HG03565 (cell line): ENCODE data around the gene STK32C.

Experiments
- ATAC-seq: cut with Tn5 transposase; IDR thresholded peaks from one replicate; pipeline ENCODE4 v1.9.1; 2021; ENCODE audit warnings: mild to moderate bottlenecking, moderate library complexity; ENCODE audit not compliant: unreplicated experiment

The STK32C gene

DNA sequence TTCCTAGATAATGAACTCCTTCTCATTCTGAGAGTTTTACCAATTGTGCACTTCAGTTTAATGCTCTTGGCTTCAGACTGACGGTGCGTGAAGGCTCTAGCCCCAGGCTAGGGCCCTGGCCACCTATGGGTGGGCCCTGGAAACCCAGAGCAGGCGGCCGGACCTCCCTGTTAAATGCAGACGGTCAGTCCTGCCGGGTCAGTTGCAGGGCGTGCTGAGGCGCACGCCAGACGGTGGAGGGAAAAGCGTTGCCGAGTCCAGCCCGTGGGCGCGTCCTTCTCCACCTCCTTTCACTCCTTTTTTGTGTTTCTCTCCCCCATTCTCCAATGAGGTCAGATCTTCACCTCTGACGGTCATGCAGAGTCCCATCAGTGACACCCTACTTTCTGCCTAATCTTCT, 118.7 kb downstream of the STK32C start:
- ATAC-seq = no peak

- no peak for ATAC-seq
These were observed 119.4 kb downstream of the STK32C start for GRCh38 chr10:132188331-132188730.

GRCh38 chr10:132187430-132188138, 120.2 kb downstream of the STK32C start:
- ATAC-seq = no peak

DNA sequence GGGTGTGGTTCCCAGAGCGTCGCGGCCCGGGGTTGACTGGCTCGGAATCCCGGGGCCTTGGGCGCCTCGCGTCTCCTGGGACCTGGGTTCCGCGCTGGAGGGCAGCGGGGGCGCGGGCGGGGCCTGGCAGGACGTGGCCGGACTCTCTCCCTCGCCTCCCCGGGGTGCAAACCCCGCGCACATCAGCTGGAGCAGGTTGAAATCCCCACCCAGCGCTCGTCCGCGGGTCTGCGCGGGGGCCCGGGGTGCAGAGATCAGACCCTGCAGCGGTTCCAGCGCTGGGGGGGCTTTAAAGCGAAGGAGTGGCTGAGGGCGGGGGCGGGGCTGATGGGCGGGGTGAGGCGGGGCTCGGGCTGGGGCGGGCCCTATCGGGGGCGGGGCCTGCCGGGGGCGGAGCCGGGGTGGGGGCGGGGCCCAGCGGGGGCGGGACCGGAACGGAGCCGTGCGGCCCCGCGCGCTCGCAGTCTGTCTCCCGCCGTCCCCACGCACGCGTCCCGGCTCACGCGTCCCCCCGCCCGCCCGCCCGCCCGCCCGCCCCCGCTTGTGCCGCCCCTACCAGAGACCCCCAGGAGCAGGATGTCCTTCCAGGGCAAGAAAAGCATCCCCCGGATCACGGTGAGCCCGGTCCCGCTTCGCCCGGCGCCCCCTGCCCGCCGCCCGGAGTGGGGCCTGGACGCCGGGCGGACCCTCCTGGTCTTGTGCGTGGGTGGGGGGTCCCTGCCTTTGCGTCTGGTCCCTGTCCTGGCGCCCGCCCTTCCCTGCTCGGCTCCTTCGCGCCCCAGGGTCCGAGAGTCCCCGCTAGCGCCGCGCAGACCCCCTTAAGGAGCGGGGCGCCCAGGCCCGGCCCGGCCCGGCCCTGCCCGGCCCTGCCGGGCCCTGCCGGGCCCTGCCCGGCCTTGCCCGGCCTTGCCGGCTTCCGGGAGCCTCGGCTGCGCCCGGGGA, 121.0 kb downstream of the STK32C start, which contains the start of gene DPYSL4:
DPYSL4 (plus strand) TSS at position 461 of the 942 bp plus-strand sequence; CDS start at position 577, 116 bp downstream.
- no peak for ATAC-seq

GRCh38 chr10:132185601-132186487, 121.9 kb downstream of the STK32C start:
- no peak for ATAC-seq

DNA sequence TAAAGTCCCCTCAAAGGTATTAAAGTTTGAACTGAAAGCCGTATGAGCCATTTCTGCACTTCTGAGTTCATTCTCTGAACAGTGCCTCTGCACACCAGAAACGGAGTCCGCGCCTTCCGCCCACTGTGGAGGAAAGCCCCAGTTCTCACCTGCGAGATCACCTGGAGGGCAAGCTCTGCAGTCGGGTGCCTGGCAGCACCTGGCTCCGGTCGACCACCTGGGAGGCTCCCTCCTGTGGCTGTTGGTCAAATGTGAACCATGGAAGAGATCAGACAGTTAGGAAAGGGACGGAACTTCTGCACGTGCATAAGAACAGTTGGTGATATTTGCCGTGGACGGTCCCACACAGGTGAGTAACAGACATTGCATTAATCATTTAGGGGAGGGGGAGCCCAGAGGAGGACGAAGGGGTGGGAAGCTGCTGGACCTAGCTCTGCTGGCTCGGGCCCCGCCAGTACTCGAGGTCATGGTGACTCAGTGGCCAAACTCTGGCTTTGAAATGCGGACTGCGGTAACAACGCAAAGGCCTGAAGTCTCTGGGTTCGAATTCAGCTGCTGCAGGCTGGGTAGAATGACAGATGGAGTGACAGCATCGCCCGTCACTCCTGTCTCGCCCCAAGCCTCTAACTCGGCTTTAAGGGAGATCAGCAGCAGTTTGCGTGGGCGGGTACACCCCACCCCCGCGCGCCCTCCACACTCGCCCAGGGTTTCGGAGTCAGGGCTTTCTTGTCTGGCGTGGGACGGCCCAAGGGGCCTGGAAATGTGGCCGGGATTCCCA, 122.7 kb downstream of the STK32C start:
- no peak for ATAC-seq

DNA sequence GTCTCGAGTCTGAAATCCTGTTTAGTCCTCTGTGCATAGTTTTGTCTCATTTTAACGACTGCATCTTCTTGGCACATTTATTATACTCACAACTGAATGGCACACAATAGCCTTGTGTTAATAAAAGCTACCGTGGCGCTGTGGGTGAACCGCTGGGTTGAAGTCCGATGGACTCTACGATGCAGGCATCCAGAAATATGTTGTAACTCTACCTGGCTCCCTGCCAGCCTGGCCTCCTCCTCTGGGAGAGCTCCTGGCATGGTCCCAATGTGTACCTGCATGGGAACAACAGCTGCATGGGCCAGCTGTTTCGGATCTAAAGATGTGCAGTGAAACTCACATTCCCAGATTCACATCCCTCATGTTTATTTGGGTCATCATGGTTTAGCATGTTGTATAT, 124.7 kb downstream of the STK32C start:
- no peak for ATAC-seq

GRCh38 chr10:132182591-132182990, 125.2 kb downstream of the STK32C start:
- ATAC-seq = no peak

DNA sequence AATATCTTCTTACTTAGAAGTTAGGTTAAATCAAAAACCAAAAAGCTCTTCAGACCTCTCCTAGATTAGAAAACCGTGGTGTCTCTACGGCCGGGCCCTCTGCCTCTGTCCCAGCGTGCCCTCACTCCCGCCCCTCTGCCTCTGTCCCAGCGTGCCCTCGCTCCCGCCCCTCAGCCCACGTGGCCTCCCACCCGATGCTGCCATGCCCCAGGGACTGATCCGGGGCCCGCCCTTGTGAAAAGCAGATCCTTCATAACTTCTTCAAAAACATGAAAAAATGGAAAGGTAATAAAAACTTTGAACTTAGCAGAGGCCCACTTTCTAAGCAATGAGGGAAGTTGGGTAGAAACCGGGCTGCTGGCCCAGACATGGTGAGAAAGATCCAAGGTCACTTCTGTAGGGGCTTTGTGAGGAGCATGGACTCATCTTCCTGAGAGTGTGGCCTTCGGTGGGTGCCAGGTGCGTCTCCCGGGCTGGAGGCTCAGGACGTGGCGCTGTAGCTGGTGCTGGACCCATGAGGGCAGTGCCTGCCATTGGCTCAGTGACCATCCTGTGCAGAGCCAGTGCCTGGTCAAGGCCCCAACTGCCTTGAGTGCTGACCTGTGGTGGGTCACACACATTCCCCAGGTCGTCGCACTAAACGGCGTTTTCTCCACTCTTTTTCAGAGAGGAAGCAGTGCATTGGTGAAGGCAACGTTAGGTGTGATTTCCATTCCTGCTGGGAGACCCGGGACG, 125.9 kb downstream of the STK32C start:
- no peak for ATAC-seq

DNA sequence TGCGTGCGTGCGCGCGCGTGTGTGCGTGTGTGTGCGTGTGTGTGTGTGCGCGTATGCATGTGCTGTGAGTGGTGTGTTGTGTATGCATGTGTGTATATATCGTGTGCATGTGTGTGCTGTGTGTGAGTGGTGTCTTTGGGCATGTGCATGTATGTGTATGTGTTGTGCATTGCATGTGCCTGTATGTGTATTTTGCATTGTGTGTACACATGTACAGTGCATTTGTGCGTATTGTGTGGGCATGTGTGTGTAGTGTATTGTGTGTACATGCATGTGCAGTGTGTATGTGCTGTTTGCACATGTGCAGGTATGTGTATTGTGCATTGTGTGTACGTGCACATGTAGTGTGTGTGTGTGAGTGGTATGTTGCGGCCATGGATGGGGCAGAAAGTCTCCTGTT, 127.0 kb downstream of the STK32C start:
- no peak for ATAC-seq

DNA sequence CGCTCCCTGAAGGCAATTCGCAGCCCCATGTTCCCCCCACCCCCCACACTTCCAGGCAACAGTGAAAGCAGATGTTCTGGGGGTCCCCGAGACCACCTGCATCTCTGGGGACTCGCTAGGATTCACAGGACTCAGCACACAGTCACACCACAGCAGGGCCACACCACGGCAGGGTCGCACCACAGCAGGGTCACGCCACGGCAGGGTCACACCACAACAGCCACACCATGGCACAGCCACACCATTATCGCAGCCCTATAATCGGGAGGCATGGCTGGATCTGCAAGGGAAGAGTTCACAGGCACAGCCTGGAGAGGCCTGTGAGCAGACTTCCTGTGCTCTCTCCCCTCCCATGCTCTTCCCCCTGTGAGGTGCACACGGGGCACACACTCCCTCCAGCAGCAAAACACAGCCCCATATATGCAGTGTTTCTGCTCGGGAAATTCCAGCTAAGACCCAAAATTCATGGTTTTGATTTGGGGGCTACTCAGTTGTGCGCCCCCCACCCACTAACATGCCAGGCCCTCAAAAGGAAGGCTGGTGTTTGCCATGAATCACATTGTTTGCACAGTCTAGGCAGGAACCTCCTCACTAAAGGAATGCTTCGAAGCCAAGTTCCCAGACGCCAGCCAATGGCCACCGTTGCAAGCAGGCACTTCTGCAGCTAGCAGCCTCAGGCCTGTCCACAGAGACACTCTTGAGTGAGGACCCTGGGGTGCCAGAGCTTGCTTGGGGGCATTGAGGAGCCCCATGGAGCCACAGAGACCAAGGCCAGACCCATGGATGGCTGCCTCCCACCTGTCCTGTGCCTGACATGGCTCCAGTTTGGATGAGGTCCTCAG, 128.0 kb downstream of the STK32C start:
- no peak for ATAC-seq

- ATAC-seq = no peak
These were observed 128.8 kb downstream of the STK32C start for GRCh38 chr10:132178672-132179545.

- no peak for ATAC-seq
These were observed 129.7 kb downstream of the STK32C start for GRCh38 chr10:132178046-132178445.

DNA sequence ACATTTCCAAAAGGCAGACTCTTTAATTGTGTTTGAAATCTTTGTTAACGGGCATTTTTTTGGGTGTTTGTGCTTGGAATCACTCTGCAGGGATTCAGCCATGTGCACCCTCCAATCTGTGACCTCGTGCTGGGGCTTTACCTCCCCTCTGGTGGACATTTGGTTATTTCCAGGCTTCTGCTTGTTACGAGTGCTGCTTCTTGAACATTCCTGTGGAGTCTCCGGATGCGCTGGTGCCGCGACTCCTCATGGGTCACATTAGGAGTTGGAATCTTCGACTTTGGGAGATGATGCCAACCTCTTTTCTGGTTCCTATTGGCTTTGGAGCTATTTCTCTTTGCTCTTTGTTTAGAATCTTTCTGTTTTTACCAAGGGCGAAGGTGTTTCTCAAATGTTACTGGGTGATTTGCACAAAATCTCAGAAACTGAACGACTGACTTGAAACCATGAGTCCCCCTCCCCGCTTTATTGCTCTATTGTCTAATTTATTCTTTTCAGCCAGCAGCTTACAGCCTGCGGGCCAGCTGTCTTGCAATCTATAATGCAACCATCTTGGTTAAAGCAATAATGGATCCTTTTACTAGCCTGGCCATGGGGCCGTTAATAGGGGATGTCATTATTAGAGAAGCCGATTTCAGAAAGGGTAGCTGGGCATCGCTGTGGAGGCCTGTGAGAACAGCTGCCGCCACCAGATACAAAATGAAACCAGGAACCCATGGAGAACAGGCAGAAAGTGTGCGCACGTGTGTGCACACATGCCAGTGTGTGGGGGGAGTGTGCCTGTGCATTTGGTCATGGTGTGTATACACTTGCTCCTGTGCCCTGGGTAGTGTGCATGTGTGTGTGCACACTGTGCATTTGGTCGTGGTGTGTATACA, 130.9 kb downstream of the STK32C start:
- ATAC-seq = no peak

DNA sequence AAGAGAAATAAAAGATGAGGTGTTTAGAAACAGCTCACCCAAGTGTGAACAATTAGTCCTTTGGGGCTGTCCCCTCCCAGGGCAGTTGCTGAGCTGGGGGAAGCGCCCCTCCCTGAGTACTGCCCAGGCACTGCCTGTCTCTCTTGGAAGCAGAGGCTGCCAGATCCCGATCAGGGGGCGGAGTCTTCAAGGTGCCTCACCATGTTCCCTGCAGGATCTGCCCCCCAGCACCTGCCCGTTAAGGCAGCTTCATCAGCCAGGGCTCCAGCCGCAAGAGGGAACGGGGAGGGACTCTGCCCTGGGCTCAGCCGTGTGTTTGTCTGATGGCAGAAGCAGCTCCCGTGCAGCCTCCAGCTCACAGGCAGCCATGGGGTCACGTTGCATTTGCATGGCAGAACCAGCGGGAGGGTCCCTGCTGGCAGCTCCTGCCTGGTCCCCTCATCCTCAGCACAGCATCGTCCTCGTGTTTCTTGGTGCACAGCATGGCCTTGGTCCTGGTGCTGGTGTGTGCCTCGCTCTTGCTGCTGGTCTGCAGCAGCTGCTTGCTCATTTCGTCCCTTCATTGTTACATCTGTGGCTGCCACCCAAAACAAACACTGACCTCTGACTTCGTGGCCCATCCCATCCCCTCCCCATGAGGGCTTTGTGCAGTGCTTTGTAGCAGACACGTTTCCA, 131.7 kb downstream of the STK32C start:
- no peak for ATAC-seq

DNA sequence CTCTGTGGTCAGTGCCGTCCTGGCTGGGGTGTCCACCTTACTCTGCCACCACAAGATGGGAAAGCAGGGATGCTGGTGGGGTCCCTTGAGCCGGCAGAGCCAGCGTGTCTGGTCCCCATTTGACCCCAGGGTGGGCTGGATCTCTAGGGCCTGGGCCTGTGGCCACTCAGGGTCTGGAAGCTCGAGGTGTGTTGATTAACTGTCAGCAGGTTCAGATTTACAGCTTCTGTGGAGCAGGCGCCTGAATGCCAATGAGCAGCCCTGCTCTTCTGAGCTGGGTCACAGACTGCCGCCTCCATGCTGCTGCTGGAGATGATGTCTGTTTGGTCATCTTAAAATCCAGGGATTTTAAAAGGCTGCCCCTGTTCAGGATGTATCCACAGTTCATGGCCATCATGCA, 132.3 kb downstream of the STK32C start:
- no peak for ATAC-seq
